Measurements from ENCODE around the gene SPOCK1. TPM values are rescaled to one million over a fixed set of nuclear protein-coding genes. Genes with fewer than 3 reads are reported as not detected.

Gene SPOCK1
- polyA plus RNA-seq, 2 of the 4 experiments (the other 2 are of a cell fraction): 28.9 to 40.8 TPM

DNA sequence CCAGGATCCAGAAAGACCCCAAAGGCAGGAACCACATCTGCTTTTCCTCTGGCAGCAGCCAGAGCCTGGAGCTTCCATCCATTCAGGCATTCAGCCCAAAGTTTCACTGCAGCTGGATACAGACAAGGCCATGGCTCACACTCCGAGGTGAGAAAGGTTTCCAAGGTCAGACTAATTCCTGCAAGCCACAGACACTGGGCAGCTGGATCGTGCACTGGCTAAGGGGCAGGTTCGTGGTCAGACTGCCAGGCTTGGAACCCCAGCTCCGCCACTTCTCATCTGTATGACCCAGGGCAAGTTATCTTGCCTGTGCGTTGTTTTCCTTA is 36.9 kb downstream of the SPOCK1 start:
- ChIA-PET POLR2A (no interaction called here), CTCF (interaction anchor here (1.4 to 4.3 kb wide), 3 partner anchors 10 to 142 kb away, joined by 4 to 30 read pairs (median 7); partner anchors contain the start of gene SPOCK1)
- TF ChIP-seq, protein P1, sequence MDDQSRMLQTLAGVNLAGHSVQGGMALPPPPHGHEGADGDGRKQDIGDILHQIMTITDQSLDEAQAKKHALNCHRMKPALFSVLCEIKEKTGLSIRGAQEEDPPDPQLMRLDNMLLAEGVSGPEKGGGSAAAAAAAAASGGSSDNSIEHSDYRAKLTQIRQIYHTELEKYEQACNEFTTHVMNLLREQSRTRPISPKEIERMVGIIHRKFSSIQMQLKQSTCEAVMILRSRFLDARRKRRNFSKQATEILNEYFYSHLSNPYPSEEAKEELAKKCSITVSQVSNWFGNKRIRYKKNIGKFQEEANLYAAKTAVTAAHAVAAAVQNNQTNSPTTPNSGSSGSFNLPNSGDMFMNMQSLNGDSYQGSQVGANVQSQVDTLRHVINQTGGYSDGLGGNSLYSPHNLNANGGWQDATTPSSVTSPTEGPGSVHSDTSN (IDR thresholded peaks at IDR 0.05): no peak
- TF ChIP-seq TFCP2L1 (CRISPR knock-in tag; IDR thresholded peaks at IDR 0.05) (no peak), HOXB5 (CRISPR knock-in tag; IDR thresholded peaks at IDR 0.05) (no peak), FOSB (CRISPR knock-in tag; IDR thresholded peaks at IDR 0.05) (no peak), GATA3 (IDR thresholded peaks at IDR 0.05; ENCODE audit: borderline replicate concordance) (no peak), CHD4 (IDR thresholded peaks at IDR 0.05; ENCODE audit: borderline replicate concordance) (no peak), HDAC2 (IDR thresholded peaks at IDR 0.05) (no peak)
- TF ChIP-seq, protein P2, sequence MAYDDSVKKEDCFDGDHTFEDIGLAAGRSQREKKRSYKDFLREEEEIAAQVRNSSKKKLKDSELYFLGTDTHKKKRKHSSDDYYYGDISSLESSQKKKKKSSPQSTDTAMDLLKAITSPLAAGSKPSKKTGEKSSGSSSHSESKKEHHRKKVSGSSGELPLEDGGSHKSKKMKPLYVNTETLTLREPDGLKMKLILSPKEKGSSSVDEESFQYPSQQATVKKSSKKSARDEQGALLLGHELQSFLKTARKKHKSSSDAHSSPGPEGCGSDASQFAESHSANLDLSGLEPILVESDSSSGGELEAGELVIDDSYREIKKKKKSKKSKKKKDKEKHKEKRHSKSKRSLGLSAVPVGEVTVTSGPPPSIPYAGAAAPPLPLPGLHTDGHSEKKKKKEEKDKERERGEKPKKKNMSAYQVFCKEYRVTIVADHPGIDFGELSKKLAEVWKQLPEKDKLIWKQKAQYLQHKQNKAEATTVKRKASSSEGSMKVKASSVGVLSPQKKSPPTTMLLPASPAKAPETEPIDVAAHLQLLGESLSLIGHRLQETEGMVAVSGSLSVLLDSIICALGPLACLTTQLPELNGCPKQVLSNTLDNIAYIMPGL (CRISPR knock-in tag; IDR thresholded peaks at IDR 0.05; ENCODE audit: borderline replicate concordance): no peak
- Histone ChIP-seq H3K9me3 (no peaks in the 10 kb centered on the region), H3K27ac (no peak overlapping the region), H3K4me2 (no peak overlapping the region), H3K4me3 (no peak overlapping the region), H3K4me1 (peaks cover 2% of the 10 kb centered on the region; the same call in 1 of the 3 replicates)
- FAIRE-seq (no peak), DNase-seq (ENCODE audit: low read depth in 1 of 2, low spot score in 1 of 2) (no peak), ATAC-seq (no peak)
- whole genome bisulfite sequencing (ENCODE audit: missing lambda C conversion rate): 66% methylated on average over 5 of the region's 5 CpGs

DNA sequence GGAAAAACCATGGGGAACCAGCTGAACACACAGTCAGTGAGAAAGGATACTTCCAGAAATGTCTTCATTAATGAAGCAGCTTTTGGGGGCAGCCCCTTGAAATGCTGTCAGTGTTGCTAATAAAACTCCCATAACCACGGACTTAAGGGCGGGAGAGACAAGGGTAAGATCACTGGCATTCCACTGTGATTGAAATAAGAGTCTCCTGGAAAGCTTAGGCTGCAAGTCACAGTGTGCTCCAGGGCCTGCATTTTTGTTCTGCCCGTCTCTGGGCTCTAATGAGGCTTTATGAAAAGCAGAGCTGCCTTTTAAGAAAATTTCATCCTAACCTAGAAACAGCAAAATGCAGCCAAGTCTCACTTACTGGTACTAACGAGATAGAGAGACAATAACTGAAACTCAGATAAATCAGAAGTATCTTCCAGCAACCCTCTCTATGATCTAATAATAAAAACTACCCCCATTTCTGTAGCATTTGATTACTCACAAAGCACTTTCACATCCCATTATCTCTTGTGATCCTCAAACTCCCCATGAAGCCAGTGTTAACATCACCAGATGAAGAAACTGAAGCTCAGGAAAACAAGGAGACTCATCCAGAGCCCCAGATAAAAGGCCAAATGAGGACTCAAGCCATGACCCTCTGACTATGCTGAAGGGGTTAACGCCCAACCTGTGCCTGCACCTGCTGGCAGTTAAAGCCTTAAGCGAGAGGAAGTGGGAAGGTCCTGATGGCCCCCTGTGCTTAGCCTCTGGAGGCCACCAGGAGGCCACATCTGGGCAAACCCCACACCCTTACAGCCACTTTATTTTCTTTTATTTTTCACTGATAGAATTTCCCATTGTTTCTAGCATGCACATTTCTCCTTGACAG is 37.5 kb downstream of the SPOCK1 start:
- H3K9me3 ChIP-seq: no peaks in the 10 kb centered on the region
- TF ChIP-seq CHD2 (IDR thresholded peaks at IDR 0.05; ENCODE audit: low read length, partially characterized antibody) (no peak), ZFP36 (IDR thresholded peaks at IDR 0.05; ENCODE audit: borderline replicate concordance, partially characterized antibody) (no peak), MAZ (IDR thresholded peaks at IDR 0.05; ENCODE audit: borderline replicate concordance, low read depth, low read length) (no peak), KDM1A (IDR thresholded peaks at IDR 0.05; ENCODE audit: low read depth) (no peak), RAD21 (conservative IDR thresholded peaks at IDR 0.05 in 1 of 2, IDR thresholded peaks at IDR 0.05 in 1 of 2) (no peak), SMC3 (IDR thresholded peaks at IDR 0.05) (no peak), CEBPB (IDR thresholded peaks at IDR 0.05) (no peak)
- TF ChIP-seq, protein P2 (CRISPR knock-in tag; IDR thresholded peaks at IDR 0.05; ENCODE audit: borderline replicate concordance): no peak
- TF ChIP-seq, protein P3, sequence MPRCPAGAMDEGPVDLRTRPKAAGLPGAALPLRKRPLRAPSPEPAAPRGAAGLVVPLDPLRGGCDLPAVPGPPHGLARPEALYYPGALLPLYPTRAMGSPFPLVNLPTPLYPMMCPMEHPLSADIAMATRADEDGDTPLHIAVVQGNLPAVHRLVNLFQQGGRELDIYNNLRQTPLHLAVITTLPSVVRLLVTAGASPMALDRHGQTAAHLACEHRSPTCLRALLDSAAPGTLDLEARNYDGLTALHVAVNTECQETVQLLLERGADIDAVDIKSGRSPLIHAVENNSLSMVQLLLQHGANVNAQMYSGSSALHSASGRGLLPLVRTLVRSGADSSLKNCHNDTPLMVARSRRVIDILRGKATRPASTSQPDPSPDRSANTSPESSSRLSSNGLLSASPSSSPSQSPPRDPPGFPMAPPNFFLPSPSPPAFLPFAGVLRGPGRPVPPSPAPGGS (IDR thresholded peaks at IDR 0.05): no peak
- TF ChIP-seq, protein P4, sequence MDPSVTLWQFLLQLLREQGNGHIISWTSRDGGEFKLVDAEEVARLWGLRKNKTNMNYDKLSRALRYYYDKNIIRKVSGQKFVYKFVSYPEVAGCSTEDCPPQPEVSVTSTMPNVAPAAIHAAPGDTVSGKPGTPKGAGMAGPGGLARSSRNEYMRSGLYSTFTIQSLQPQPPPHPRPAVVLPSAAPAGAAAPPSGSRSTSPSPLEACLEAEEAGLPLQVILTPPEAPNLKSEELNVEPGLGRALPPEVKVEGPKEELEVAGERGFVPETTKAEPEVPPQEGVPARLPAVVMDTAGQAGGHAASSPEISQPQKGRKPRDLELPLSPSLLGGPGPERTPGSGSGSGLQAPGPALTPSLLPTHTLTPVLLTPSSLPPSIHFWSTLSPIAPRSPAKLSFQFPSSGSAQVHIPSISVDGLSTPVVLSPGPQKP (IDR thresholded peaks at IDR 0.05; ENCODE audit: low read depth, low read length): no peak
- H3K4me3 ChIP-seq: no peak overlapping the region
- DNase-seq (ENCODE audit: low read depth in 1 of 2, low spot score in 1 of 2): no peak
- WGBS (ENCODE audit: missing lambda C conversion rate): 56% methylated on average over 6 of the region's 6 CpGs
- no peak overlapping the region for H3K4me2 ChIP-seq
- H3K4me1 ChIP-seq: no peaks in the 10 kb centered on the region; the same call in 2 of the 3 replicates
- ChIA-PET CTCF (interaction anchor here (1.4 to 4.3 kb wide), 3 partner anchors 10 to 83 kb away, joined by 3 to 30 read pairs (median 7); partner anchors contain the start of gene SPOCK1), POLR2A (no interaction called here)
- ATAC-seq: peak; percentile 68 to 70; a peak in 4 of 6 replicates
- no peak overlapping the region for H3K27ac ChIP-seq
- FAIRE-seq: no peak
